C4-2B (cell line): Measurements from ENCODE around the gene PROM1.

Experiments
- ZFX ChIP-seq: fragments of 450-650 bp; IDR thresholded peaks from 2 replicates; pipeline ENCODE4 v1.6.1; 2017
- TF ChIP-seq, protein P1 (sequence below): fragments of 450-650 bp; conservative IDR thresholded peaks from 2 replicates; pipeline ENCODE4 v1.5.1; 2017; ENCODE audit warnings: mild to moderate bottlenecking

DNA sequence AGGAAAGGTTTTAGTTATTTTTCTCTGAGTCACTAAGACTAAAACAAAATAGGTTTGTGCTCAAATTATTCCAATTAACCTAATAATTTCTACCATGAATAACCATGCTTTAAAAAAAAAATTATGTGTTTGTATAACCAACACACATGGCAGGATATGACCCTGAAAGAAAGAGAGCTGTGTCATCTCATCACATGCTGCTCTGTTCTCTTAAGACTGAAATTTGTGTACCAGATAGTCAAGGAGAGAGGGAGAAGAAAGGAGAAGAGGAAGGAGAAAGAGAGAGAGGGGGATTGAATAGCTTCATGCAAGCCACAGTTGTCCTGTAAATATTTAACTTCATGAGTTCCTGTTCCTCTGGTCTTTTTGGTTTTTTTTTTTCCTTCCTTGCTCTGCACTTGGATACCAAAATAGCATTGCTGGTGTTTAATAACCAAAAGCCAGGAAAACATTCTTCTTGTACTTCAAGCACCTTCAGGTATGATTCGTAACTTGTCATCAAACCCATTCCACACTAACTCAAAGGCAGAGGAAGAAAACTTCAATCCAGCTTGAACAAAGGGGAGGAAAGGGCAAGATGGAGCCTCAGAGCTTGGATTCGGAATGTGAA, 6.4 kb upstream of the PROM1 start:
- TF ChIP-seq, protein P1, sequence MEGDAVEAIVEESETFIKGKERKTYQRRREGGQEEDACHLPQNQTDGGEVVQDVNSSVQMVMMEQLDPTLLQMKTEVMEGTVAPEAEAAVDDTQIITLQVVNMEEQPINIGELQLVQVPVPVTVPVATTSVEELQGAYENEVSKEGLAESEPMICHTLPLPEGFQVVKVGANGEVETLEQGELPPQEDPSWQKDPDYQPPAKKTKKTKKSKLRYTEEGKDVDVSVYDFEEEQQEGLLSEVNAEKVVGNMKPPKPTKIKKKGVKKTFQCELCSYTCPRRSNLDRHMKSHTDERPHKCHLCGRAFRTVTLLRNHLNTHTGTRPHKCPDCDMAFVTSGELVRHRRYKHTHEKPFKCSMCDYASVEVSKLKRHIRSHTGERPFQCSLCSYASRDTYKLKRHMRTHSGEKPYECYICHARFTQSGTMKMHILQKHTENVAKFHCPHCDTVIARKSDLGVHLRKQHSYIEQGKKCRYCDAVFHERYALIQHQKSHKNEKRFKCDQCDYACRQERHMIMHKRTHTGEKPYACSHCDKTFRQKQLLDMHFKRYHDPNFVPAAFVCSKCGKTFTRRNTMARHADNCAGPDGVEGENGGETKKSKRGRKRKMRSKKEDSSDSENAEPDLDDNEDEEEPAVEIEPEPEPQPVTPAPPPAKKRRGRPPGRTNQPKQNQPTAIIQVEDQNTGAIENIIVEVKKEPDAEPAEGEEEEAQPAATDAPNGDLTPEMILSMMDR = no peak
- TF ChIP-seq ZFX = no peak
